GM12878 (cell line): Measurements from ENCODE around the gene BCR. TPM values are rescaled to one million over a fixed set of nuclear protein-coding genes. Genes with fewer than 3 reads are reported as not detected.

Source experiments
- ATAC-seq: fragments of 200-7000 bp; cut with Tn5 transposase; 3 replicates; pipeline ENCODE4 v1.9.1; 2020; ENCODE audit warnings: mild to moderate bottlenecking, moderate library complexity
- BruUV-seq: library from RNA; stranded (reverse); fragments of 400-500 nt; replicated peaks from 2 replicates; lab custom pipeline; 2021; lab: Mats Ljungman, UMichigan
- CTCF ChIA-PET: fragments of 300-600 bp; sonication (Branson Sonifier 250); formaldehyde crosslinking; extraction: SDS; loops from one replicate; lab custom pipeline; 2021; ENCODE audit warnings: inconsistent platforms; lab: Yijun Ruan, JAX
- POLR2A ChIA-PET: fragments of 350-600 bp; formaldehyde crosslinking; extraction: SDS; loops from one replicate; lab custom pipeline; 2021; ENCODE audit warnings: inconsistent platforms; lab: Charles Lee
- RAD21 ChIA-PET: fragments of 300-600 bp; sonication (Branson Sonifier 250); formaldehyde crosslinking; loops from one replicate; lab custom pipeline; 2023; ENCODE audit warnings: antibody characterized with exemption; ENCODE audit not compliant: unreplicated experiment; lab: Charles Lee
- SMC1A ChIA-PET: fragments of 300-600 bp; sonication (Branson Sonifier 250); formaldehyde crosslinking; loops from one replicate; lab custom pipeline; 2023; ENCODE audit not compliant: unreplicated experiment, uncharacterized antibody; lab: Charles Lee
- DNase-seq: peaks from one replicate; pipeline ENCODE4 v3.0.0-alpha.2; 2011; ENCODE audit warnings: low read depth, low spot score
- FAIRE-seq: peaks from 3 replicates; lab custom pipeline; 2011; peaks lifted over from hg19 to GRCh38; lab: Jason Lieb, UNC
- H2AFZ ChIP-seq: 2 replicates; pipeline ENCODE4 v1.6.0; 2011; ENCODE audit warnings: low read depth, low read length, control low read depth; ENCODE audit not compliant: control insufficient read depth
- H3K27ac ChIP-seq: 2 replicates; pipeline ENCODE4 v1.5.1; 2011; ENCODE audit warnings: control low read depth; ENCODE audit not compliant: control insufficient read depth, insufficient read depth
- H3K27me3 ChIP-seq, 2 experiments: replicated peaks in 1 of 2; 2 replicates each; pipeline versions ENCODE4 v1.6.0 to v1.6.1; 2011; ENCODE audit warnings: low read length in 1 of 2; ENCODE audit not compliant: control insufficient read depth in 2 of 2, insufficient read depth in 2 of 2
- H3K36me3 ChIP-seq, 2 experiments: 2 replicates each; pipeline ENCODE4 v1.5.1; 2011; ENCODE audit warnings: low read length in 1 of 2; ENCODE audit not compliant: control insufficient read depth in 2 of 2, insufficient read depth in 2 of 2
- H3K4me1 ChIP-seq: 2 replicates; pipeline ENCODE4 v1.6.1; 2011; ENCODE audit warnings: mild to moderate bottlenecking, low read length, moderate library complexity, mixed read lengths; ENCODE audit not compliant: control insufficient read depth, insufficient read depth
- H3K4me2 ChIP-seq: 2 replicates; pipeline ENCODE4 v1.6.0; 2011; ENCODE audit warnings: control low read depth; ENCODE audit not compliant: control insufficient read depth, insufficient read depth
- H3K4me3 ChIP-seq: fragments of 200-600 bp; sonication (generic); 2 replicates; pipeline ENCODE4 v1.5.1; 2016
- H3K79me2 ChIP-seq: 2 replicates; pipeline ENCODE4 v1.6.0; 2011; ENCODE audit warnings: low read length; ENCODE audit not compliant: control insufficient read depth, insufficient read depth
- H3K9ac ChIP-seq: 2 replicates; pipeline ENCODE4 v1.8.0; 2011; ENCODE audit warnings: low read length, control low read depth, mixed read lengths; ENCODE audit not compliant: control insufficient read depth, insufficient read depth
- H3K9me3 ChIP-seq: replicated peaks from 3 replicates; pipeline ENCODE4 v1.5.1; 2011; ENCODE audit warnings: mild to moderate bottlenecking, low read length; ENCODE audit not compliant: control insufficient read depth, insufficient read depth
- H4K20me1 ChIP-seq: 2 replicates; pipeline ENCODE4 v1.6.0; 2011; ENCODE audit not compliant: control insufficient read depth, insufficient read depth
- BHLHE40 ChIP-seq, 2 experiments: fragments of 450-650 bp in 1 of 2; IDR thresholded peaks; 2 replicates each; pipeline ENCODE4 v1.6.1; 2011 to 2017; ENCODE audit warnings: low read depth in 2 of 2, borderline replicate concordance in 1 of 2, improper control_type of control experiment in 1 of 2, low read length in 1 of 2, mild to moderate bottlenecking in 1 of 2
- GATAD2B ChIP-seq: fragments of 450-650 bp; conservative IDR thresholded peaks from 2 replicates; pipeline ENCODE4 v1.6.1; 2017; ENCODE audit warnings: low read depth, mild to moderate bottlenecking, moderate library complexity
- KDM1A ChIP-seq: fragments of 200-600 bp; sonication (generic); IDR thresholded peaks from 2 replicates; pipeline ENCODE4 v1.6.1; 2016; ENCODE audit warnings: borderline replicate concordance
- MYB ChIP-seq: fragments of 150-350 bp; IDR thresholded peaks from 2 replicates; pipeline ENCODE4 v1.6.1; 2014; ENCODE audit warnings: mild to moderate bottlenecking, low read depth, low read length, borderline replicate concordance
- NFYA ChIP-seq: IDR thresholded peaks from 2 replicates; pipeline ENCODE4 v1.6.1; 2011; ENCODE audit warnings: low read depth, mild to moderate bottlenecking, low read length, improper control_type of control experiment, borderline replicate concordance
- POLR2A ChIP-seq: IDR thresholded peaks from 2 replicates; pipeline ENCODE4 v1.6.1; 2011; ENCODE audit warnings: low read depth, mild to moderate bottlenecking, low read length
- RBBP5 ChIP-seq: fragments of 200-600 bp; sonication (generic); conservative IDR thresholded peaks from 2 replicates; pipeline ENCODE4 v1.6.1; 2016
- RUNX3 ChIP-seq: IDR thresholded peaks from 2 replicates; pipeline ENCODE4 v1.6.1; 2012; ENCODE audit warnings: low read length, inconsistent platforms
- ZNF622 ChIP-seq: fragments of 450-650 bp; IDR thresholded peaks from 2 replicates; pipeline ENCODE4 v1.6.1; 2017; ENCODE audit warnings: mild to moderate bottlenecking, inconsistent platforms
- WGBS: methylation state at CpG from one replicate; pipeline ENCODE4 v1.1.6; 2016; ENCODE audit warnings: low lambda C conversion rate; ENCODE audit not compliant: insufficient replicate concordance, insufficient coverage; ENCODE audit errors: missing lambda C conversion rate; 5-methylcytosine and 5-hydroxymethylcytosine counted together
- in situ Hi-C: fragments of 300-500 bp; cut with MboI; formaldehyde crosslinking; loops from 9 replicates; pipeline ENCODE4 v1.14.3; 2018; ENCODE audit warnings: mixed read lengths
- intact Hi-C: fragments of 100-400 bp; cut with micrococcal nuclease; formaldehyde crosslinking; loops from one replicate; pipeline ENCODE4 v1.14.2; 2022; ENCODE audit not compliant: unreplicated experiment
- polyA plus RNA-seq, 11 experiments: library from polyadenylated mRNA; depleted of rRNA in 4 of 11; unstranded in 6 of 11; stranded (reverse) in 5 of 11; fragments of >200 nt; fragmentation: Nextera tagmentation in 4 of 11; fragmentation: Illumina TruSeq in 1 of 11; extraction: Ambion mirVana in 4 of 11; extraction: Trizol in 1 of 11; gene quantifications; 1 replicate in 1 of 11; 2 replicates in 10 of 11; pipeline versions ENCODE4 v1.2.1 to v1.2.3, GENCODE V29; 2011 to 2016; ENCODE audit warnings: inconsistent platforms in 2 of 11, missing spikeins in 2 of 11, low read depth in 1 of 11
- total RNA-seq, 4 experiments: library from RNA; depleted of rRNA in 3 of 4; stranded (reverse); fragments of >200 nt in 3 of 4; fragmentation: Illumina TruSeq in 1 of 4; extraction: Trizol in 1 of 4; gene quantifications; 2 replicates each; pipeline versions ENCODE4 v1.2.1 to v1.2.3, GENCODE V29; 2013 to 2021
- TF ChIP-seq, protein P1 (sequence below): fragments of 450-650 bp; IDR thresholded peaks from 2 replicates; pipeline ENCODE4 v1.6.1; 2017; ENCODE audit warnings: mild to moderate bottlenecking, moderate library complexity
- TF ChIP-seq, protein P2 (sequence below): IDR thresholded peaks from 2 replicates; pipeline ENCODE4 v1.6.1; 2011; ENCODE audit warnings: low read depth, low read length, improper control_type of control experiment, borderline replicate concordance
- TF ChIP-seq, protein P3 (sequence below): fragments of 450-650 bp; IDR thresholded peaks from 2 replicates; pipeline ENCODE4 v1.6.1; 2014; ENCODE audit warnings: mild to moderate bottlenecking
- TF ChIP-seq, protein P4 (sequence below): fragments of 450-650 bp; conservative IDR thresholded peaks from 2 replicates; pipeline ENCODE4 v1.6.1; 2017; ENCODE audit warnings: mild to moderate bottlenecking, moderate library complexity
- TF ChIP-seq, protein P5 (sequence below), 3 experiments: IDR thresholded peaks in 2 of 3; conservative IDR thresholded peaks in 1 of 3; 2 replicates each; pipeline ENCODE4 v1.5.1; 2011; ENCODE audit warnings: low read depth in 3 of 3, low read length in 3 of 3, mild to moderate bottlenecking in 3 of 3, control low read depth in 2 of 3, moderate library complexity in 2 of 3, inconsistent platforms in 1 of 3, mixed read lengths in 1 of 3; ENCODE audit not compliant: control insufficient read depth in 2 of 3, insufficient read depth in 1 of 3; ENCODE audit errors: extremely low read depth in 1 of 3

The BCR gene
- total and polyA plus RNA-seq, 10 of the 15 experiments (the other 5 are each of a cell fraction or from before 2014, with no cell fraction given), result 1.7 to 64.7 (median 18.4) TPM

DNA sequence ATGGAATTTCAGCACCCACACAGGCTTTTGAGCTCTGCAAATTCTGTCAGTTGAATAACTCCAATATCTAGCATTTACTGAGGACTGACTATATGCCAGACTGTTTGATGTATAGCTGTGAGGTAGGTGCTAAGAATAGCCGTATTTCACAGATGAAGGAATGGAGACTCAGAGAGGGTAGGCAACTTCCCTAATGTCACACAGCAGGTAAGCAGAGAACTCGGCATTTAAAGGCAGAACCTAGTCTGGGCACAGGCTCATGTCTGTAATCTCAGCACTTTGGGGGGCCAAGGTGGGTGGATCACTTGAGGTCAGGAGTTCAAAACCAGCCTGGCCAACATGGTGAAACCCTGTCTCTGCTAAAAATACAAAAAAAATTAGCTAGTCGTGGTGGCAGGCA is 184.1 kb downstream of the BCR start:
- H2AFZ ChIP-seq, result no peak overlapping the region
- no TSS peak for BruUV-seq
- SMC1A ChIA-PET, result interaction anchor here (0.9 kb wide), 1 partner anchor 10 kb away, joined by 3 read pairs; no protein-coding TSS in a partner anchor
- H3K27ac ChIP-seq, result no peak overlapping the region
- H3K4me2 ChIP-seq, result no peak overlapping the region
- H3K36me3 ChIP-seq, result no peaks in the 10 kb centered on the region
- no peak overlapping the region for H3K9ac ChIP-seq
- TF ChIP-seq, protein P1, sequence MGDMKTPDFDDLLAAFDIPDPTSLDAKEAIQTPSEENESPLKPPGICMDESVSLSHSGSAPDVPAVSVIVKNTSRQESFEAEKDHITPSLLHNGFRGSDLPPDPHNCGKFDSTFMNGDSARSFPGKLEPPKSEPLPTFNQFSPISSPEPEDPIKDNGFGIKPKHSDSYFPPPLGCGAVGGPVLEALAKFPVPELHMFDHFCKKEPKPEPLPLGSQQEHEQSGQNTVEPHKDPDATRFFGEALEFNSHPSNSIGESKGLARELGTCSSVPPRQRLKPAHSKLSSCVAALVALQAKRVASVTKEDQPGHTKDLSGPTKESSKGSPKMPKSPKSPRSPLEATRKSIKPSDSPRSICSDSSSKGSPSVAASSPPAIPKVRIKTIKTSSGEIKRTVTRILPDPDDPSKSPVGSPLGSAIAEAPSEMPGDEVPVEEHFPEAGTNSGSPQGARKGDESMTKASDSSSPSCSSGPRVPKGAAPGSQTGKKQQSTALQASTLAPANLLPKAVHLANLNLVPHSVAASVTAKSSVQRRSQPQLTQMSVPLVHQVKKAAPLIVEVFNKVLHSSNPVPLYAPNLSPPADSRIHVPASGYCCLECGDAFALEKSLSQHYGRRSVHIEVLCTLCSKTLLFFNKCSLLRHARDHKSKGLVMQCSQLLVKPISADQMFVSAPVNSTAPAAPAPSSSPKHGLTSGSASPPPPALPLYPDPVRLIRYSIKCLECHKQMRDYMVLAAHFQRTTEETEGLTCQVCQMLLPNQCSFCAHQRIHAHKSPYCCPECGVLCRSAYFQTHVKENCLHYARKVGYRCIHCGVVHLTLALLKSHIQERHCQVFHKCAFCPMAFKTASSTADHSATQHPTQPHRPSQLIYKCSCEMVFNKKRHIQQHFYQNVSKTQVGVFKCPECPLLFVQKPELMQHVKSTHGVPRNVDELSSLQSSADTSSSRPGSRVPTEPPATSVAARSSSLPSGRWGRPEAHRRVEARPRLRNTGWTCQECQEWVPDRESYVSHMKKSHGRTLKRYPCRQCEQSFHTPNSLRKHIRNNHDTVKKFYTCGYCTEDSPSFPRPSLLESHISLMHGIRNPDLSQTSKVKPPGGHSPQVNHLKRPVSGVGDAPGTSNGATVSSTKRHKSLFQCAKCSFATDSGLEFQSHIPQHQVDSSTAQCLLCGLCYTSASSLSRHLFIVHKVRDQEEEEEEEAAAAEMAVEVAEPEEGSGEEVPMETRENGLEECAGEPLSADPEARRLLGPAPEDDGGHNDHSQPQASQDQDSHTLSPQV, result no peak
- TF ChIP-seq, protein P2, sequence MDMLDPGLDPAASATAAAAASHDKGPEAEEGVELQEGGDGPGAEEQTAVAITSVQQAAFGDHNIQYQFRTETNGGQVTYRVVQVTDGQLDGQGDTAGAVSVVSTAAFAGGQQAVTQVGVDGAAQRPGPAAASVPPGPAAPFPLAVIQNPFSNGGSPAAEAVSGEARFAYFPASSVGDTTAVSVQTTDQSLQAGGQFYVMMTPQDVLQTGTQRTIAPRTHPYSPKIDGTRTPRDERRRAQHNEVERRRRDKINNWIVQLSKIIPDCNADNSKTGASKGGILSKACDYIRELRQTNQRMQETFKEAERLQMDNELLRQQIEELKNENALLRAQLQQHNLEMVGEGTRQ, result no peak
- TF ChIP-seq, protein P3, sequence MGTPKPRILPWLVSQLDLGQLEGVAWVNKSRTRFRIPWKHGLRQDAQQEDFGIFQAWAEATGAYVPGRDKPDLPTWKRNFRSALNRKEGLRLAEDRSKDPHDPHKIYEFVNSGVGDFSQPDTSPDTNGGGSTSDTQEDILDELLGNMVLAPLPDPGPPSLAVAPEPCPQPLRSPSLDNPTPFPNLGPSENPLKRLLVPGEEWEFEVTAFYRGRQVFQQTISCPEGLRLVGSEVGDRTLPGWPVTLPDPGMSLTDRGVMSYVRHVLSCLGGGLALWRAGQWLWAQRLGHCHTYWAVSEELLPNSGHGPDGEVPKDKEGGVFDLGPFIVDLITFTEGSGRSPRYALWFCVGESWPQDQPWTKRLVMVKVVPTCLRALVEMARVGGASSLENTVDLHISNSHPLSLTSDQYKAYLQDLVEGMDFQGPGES, result no peak
- TF ChIP-seq, protein P4, sequence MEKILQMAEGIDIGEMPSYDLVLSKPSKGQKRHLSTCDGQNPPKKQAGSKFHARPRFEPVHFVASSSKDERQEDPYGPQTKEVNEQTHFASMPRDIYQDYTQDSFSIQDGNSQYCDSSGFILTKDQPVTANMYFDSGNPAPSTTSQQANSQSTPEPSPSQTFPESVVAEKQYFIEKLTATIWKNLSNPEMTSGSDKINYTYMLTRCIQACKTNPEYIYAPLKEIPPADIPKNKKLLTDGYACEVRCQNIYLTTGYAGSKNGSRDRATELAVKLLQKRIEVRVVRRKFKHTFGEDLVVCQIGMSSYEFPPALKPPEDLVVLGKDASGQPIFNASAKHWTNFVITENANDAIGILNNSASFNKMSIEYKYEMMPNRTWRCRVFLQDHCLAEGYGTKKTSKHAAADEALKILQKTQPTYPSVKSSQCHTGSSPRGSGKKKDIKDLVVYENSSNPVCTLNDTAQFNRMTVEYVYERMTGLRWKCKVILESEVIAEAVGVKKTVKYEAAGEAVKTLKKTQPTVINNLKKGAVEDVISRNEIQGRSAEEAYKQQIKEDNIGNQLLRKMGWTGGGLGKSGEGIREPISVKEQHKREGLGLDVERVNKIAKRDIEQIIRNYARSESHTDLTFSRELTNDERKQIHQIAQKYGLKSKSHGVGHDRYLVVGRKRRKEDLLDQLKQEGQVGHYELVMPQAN, result no peak
- TF ChIP-seq NFYA, result no peak
- no peak for TF ChIP-seq POLR2A
- no peak for TF ChIP-seq RUNX3
- no peak for TF ChIP-seq RBBP5
- TF ChIP-seq KDM1A, result no peak
- no peak for TF ChIP-seq ZNF622
- no peak for TF ChIP-seq GATAD2B
- TF ChIP-seq, protein P5, sequence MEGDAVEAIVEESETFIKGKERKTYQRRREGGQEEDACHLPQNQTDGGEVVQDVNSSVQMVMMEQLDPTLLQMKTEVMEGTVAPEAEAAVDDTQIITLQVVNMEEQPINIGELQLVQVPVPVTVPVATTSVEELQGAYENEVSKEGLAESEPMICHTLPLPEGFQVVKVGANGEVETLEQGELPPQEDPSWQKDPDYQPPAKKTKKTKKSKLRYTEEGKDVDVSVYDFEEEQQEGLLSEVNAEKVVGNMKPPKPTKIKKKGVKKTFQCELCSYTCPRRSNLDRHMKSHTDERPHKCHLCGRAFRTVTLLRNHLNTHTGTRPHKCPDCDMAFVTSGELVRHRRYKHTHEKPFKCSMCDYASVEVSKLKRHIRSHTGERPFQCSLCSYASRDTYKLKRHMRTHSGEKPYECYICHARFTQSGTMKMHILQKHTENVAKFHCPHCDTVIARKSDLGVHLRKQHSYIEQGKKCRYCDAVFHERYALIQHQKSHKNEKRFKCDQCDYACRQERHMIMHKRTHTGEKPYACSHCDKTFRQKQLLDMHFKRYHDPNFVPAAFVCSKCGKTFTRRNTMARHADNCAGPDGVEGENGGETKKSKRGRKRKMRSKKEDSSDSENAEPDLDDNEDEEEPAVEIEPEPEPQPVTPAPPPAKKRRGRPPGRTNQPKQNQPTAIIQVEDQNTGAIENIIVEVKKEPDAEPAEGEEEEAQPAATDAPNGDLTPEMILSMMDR (IDR thresholded peaks at IDR 0.05 in 2 of 3, conservative IDR thresholded peaks at IDR 0.05 in 1 of 3; ENCODE audit: control insufficient read depth in 2 of 3, extremely low read depth in 1 of 3, insufficient read depth in 1 of 3, low read depth in 3 of 3, low read length in 3 of 3), result no peak
- no peak for TF ChIP-seq MYB
- no peak for TF ChIP-seq BHLHE40 (IDR thresholded peaks at IDR 0.05; ENCODE audit: borderline replicate concordance in 1 of 2, low read depth in 2 of 2, low read length in 1 of 2)
- H3K9me3 ChIP-seq, result no peaks in the 10 kb centered on the region
- intact Hi-C loops, result no loop called here
- CTCF ChIA-PET, result interaction anchor here (0.8 to 1.5 kb wide), 2 partner anchors 11 to 13 kb away, joined by 3 to 4 read pairs; no protein-coding TSS in a partner anchor
- H3K27me3 ChIP-seq, result no peaks in the 10 kb centered on the region; a peak in 1 of 4 replicates
- POLR2A ChIA-PET, result no interaction called here
- H4K20me1 ChIP-seq, result no peaks in the 10 kb centered on the region
- RAD21 ChIA-PET, result no interaction called here
- FAIRE-seq (no peak), DNase-seq (no peak), ATAC-seq (no peak)
- in situ Hi-C loops, result no loop called here
- no peak overlapping the region for H3K4me3 ChIP-seq
- H3K4me1 ChIP-seq, result no peaks in the 10 kb centered on the region
- WGBS, result 2% methylated on average over 3 of the region's 3 CpGs
- H3K79me2 ChIP-seq, result no peaks in the 10 kb centered on the region
